B cell (primary cell): ENCODE results near the gene GGCX. TPM values are rescaled to one million over a fixed set of nuclear protein-coding genes. Genes with fewer than 3 reads are reported as not detected.
A peak's percentile ranks its signal among the peaks of the same experiment; 100 is the strongest.

Experiments used
- ATAC-seq: fragments of 200-7000 bp; cut with Tn5 transposase; one replicate; pipeline ENCODE4 v1.10.0; 2021; ENCODE audit warnings: low read depth, mild to moderate bottlenecking, moderate number of reproducible peaks, moderate library complexity
- CTCF ChIA-PET: fragments of 350-600 bp; sonication (Branson Sonifier 250); formaldehyde crosslinking; loops from one replicate; lab custom pipeline; 2021; ENCODE audit warnings: antibody characterized with exemption, inconsistent platforms; lab: Charles Lee
- POLR2A ChIA-PET: fragments of 350-600 bp; sonication (Branson Sonifier 250); formaldehyde crosslinking; loops from one replicate; lab custom pipeline; 2021; ENCODE audit warnings: antibody characterized with exemption; lab: Charles Lee
- DNase-seq: peaks from one replicate; pipeline ENCODE4 v3.0.0; 2013
- H2AFZ ChIP-seq: 2 replicates; pipeline ENCODE4 v1.6.1; 2012; ENCODE audit warnings: mild to moderate bottlenecking, low read depth, low read length; ENCODE audit not compliant: insufficient read depth, poor library complexity, severe bottlenecking
- H3K27ac ChIP-seq, 2 donors: 1 replicate in 1 of 2; 2 replicates in 1 of 2; pipeline ENCODE4 v1.5.1; 2012 to 2013; ENCODE audit warnings: low read length in 2 of 2, mild to moderate bottlenecking in 2 of 2, moderate library complexity in 1 of 2
- H3K27me3 ChIP-seq, 4 experiments: fragments of 200-600 bp in 1 of 4; sonication (generic) in 1 of 4; replicated peaks in 1 of 4; 1 replicate in 2 of 4; 2 replicates in 2 of 4; pipeline versions ENCODE4 v1.6.1 to v1.7.0; 2013 to 2016; ENCODE audit warnings: low read length in 3 of 4, mild to moderate bottlenecking in 2 of 4, mixed read lengths in 1 of 4, moderate library complexity in 1 of 4; ENCODE audit not compliant: insufficient read depth in 4 of 4, control insufficient read depth in 3 of 4; ENCODE audit errors: control extremely low read depth in 1 of 4
- H3K36me3 ChIP-seq, 2 experiments: replicated peaks in 1 of 2; 1 replicate in 1 of 2; 2 replicates in 1 of 2; pipeline versions ENCODE4 v1.6.1 to v1.7.1; 2013; ENCODE audit warnings: low read length in 1 of 2; ENCODE audit not compliant: insufficient read depth in 2 of 2, control insufficient read depth in 1 of 2; ENCODE audit errors: control extremely low read depth in 1 of 2, extremely low read depth in 1 of 2
- H3K4me1 ChIP-seq, 2 donors: fragments of 200-600 bp in 1 of 2; sonication (generic) in 1 of 2; 1 replicate in 1 of 2; 2 replicates in 1 of 2; pipeline versions ENCODE4 v1.5.1 to v1.6.1; 2013 to 2017; ENCODE audit warnings: low read length in 2 of 2; ENCODE audit not compliant: control insufficient read depth in 2 of 2, insufficient read depth in 2 of 2
- H3K4me2 ChIP-seq: replicated peaks from 2 replicates; pipeline ENCODE3; 2012; ENCODE audit warnings: mild to moderate bottlenecking, low read depth, low read length; ENCODE audit not compliant: poor library complexity, severe bottlenecking
- H3K4me3 ChIP-seq, 5 experiments: fragments of 200-600 bp in 1 of 5; sonication (generic) in 1 of 5; 1 replicate in 3 of 5; 2 replicates in 2 of 5; pipeline versions ENCODE4 v1.5.1 to v1.7.0; 2011 to 2016; ENCODE audit warnings: low read length in 4 of 5, mild to moderate bottlenecking in 4 of 5, low read depth in 2 of 5, control low read depth in 1 of 5, moderate library complexity in 1 of 5; ENCODE audit not compliant: insufficient read depth in 1 of 5; ENCODE audit errors: control extremely low read depth in 1 of 5, extremely low read depth in 1 of 5
- H3K79me2 ChIP-seq: fragments of 200-600 bp; sonication (generic); one replicate; pipeline ENCODE4 v1.6.0; 2016; ENCODE audit warnings: low read length; ENCODE audit not compliant: control insufficient read depth, insufficient read depth
- H3K9ac ChIP-seq: fragments of 200-600 bp; sonication (generic); 2 replicates; pipeline ENCODE4 v1.6.1; 2017; ENCODE audit warnings: mild to moderate bottlenecking, low read length, moderate library complexity
- H3K9me3 ChIP-seq, 3 donors: one replicate each; pipeline versions ENCODE4 v1.6.1 to v1.7.1; 2013; ENCODE audit warnings: low read length in 2 of 3; ENCODE audit not compliant: control insufficient read depth in 2 of 3, insufficient read depth in 1 of 3; ENCODE audit errors: control extremely low read depth in 1 of 3
- H4K20me1 ChIP-seq: 2 replicates; pipeline ENCODE4 v1.6.0; 2012; ENCODE audit warnings: mild to moderate bottlenecking, low read length; ENCODE audit not compliant: insufficient read depth, control insufficient read depth, poor library complexity, severe bottlenecking
- H3K27ac Mint-ChIP-seq: one replicate; pipeline ENCODE4 v1.8.0; 2021; ENCODE audit warnings: mixed read lengths
- H3K27me3 Mint-ChIP-seq: one replicate; pipeline ENCODE4 v1.8.0; 2021; ENCODE audit warnings: mixed read lengths
- H3K4me1 Mint-ChIP-seq: one replicate; pipeline ENCODE4 v1.8.0; 2021; ENCODE audit warnings: mixed read lengths
- H3K4me3 Mint-ChIP-seq: one replicate; pipeline ENCODE4 v1.8.0; 2021; ENCODE audit warnings: mixed read lengths
- H3K9me3 Mint-ChIP-seq: one replicate; pipeline ENCODE4 v1.8.0; 2022; ENCODE audit warnings: mixed read lengths; ENCODE audit not compliant: insufficient read depth
- EZH2 ChIP-seq: IDR thresholded peaks from 2 replicates; pipeline ENCODE4 v1.6.1; 2012; ENCODE audit warnings: borderline replicate concordance, low read depth, mild to moderate bottlenecking, moderate library complexity, low read length; ENCODE audit not compliant: insufficient read depth, poor library complexity, severe bottlenecking
- WGBS: methylation state at CpG from one replicate; pipeline ENCODE4 v1.1.5; 2013; ENCODE audit warnings: missing lambda C conversion rate; ENCODE audit not compliant: insufficient coverage; 5-methylcytosine and 5-hydroxymethylcytosine counted together
- intact Hi-C: fragments of 100-400 bp; cut with micrococcal nuclease; formaldehyde crosslinking; loops from one replicate; pipeline ENCODE4 v1.10.0; 2022
- polyA plus RNA-seq: library from polyadenylated mRNA; depleted of rRNA; stranded (reverse); fragments of >200 nt; gene quantifications from 2 replicates; pipeline ENCODE4 v1.2.3, GENCODE V29; 2012
- total RNA-seq, 2 donors: library from RNA; stranded (reverse); fragments of 120-200 nt in 1 of 2; gene quantifications; 1 replicate in 1 of 2; 2 replicates in 1 of 2; pipeline versions ENCODE4 v1.2.3 to v1.2.4, GENCODE V29; 2013 to 2022
- TF ChIP-seq, protein P1 (sequence below): fragments of 200-600 bp; IDR thresholded peaks from one replicate; pipeline ENCODE4 v1.8.0; 2022; ENCODE audit warnings: antibody characterized with exemption, mild to moderate bottlenecking

Gene GGCX
- total and polyA plus RNA-seq, 2 donors (not counting 1 experiment from before 2014, with no cell fraction given) = 23.5 to 36.8 TPM

DNA sequence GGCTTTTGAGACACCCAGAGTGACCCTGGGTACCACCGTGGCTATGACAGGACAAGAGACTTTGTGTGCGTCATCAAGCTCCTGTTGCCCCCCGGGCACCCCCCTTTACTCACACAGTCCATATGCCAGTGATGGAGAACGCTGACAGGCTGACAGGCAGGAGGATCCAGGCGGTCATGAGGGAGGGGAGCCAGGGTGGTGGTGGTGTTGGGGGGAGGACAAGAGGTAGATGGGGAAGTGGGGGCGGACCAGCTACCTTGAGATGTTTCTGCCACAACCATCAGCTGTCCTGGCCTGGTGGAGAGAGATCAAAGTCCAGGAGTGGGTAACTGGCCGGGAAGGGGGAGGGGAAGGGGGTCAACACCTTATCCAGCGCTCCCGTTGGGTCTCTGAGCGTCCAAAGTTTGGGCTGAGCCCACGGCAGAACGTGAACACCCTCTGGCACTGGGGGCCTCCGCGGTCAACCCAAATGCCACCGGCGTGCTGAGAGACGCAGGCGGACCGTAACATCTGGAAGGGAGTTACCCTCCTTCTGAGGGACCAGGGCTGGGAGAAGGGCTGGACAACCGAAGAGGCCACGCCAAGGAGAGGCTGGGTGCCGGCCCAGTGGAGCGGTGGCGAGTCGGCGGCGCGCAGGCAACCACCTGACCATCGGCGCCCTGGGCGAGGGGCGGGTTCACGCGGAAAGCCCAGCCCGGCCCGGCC, 40.6 kb upstream of the GGCX start:
- WGBS = 8% methylated on average over 34 of the region's 36 CpGs
- H3K9me3 ChIP-seq = no peaks in the 10 kb centered on the region
- H3K27me3 Mint-ChIP-seq = no peaks in the 10 kb centered on the region
- H3K4me2 ChIP-seq = peak overlapping the region; percentile 80
- ATAC-seq = peak; percentile 34
- peak overlapping the region; percentile 27 to 92 (median 74) for H3K4me3 ChIP-seq
- peaks cover 30% of the 10 kb centered on the region for H3K4me1 Mint-ChIP-seq
- H3K27ac Mint-ChIP-seq = peak overlapping the region; percentile 89
- H3K4me3 Mint-ChIP-seq = peak overlapping the region; percentile 90
- H3K79me2 ChIP-seq = peaks cover 23% of the 10 kb centered on the region
- CTCF ChIA-PET = interaction anchor here (1.1 to 1.7 kb wide), 4 partner anchors 10 to 58 kb away, joined by 3 to 4 read pairs (median 3); no protein-coding TSS in a partner anchor
- peaks cover 17% of the 10 kb centered on the region for H4K20me1 ChIP-seq
- H3K36me3 ChIP-seq = peaks cover 0 to 27% of the 10 kb centered on the region in 2 experiments
- POLR2A ChIA-PET = interaction anchor here (0.6 to 1.9 kb wide), 6 partner anchors 10 to 184 kb away, joined by 3 to 11 read pairs (median 5); partner anchors contain the start of genes C2orf68, GGCX, MAT2A and SH2D6
- TF ChIP-seq EZH2 = no peak
- TF ChIP-seq, protein P1, sequence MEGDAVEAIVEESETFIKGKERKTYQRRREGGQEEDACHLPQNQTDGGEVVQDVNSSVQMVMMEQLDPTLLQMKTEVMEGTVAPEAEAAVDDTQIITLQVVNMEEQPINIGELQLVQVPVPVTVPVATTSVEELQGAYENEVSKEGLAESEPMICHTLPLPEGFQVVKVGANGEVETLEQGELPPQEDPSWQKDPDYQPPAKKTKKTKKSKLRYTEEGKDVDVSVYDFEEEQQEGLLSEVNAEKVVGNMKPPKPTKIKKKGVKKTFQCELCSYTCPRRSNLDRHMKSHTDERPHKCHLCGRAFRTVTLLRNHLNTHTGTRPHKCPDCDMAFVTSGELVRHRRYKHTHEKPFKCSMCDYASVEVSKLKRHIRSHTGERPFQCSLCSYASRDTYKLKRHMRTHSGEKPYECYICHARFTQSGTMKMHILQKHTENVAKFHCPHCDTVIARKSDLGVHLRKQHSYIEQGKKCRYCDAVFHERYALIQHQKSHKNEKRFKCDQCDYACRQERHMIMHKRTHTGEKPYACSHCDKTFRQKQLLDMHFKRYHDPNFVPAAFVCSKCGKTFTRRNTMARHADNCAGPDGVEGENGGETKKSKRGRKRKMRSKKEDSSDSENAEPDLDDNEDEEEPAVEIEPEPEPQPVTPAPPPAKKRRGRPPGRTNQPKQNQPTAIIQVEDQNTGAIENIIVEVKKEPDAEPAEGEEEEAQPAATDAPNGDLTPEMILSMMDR = no peak
- no peak for DNase-seq
- H2AFZ ChIP-seq = peak overlapping the region; percentile 84
- H3K27me3 ChIP-seq = no peaks in the 10 kb centered on the region
- H3K4me1 ChIP-seq = peaks cover 17 to 27% of the 10 kb centered on the region in 2 donors
- H3K9ac ChIP-seq = peak overlapping the region; percentile 71
- peak overlapping the region in 1 of 2 donors; percentile 74 for H3K27ac ChIP-seq
- H3K9me3 Mint-ChIP-seq = no peaks in the 10 kb centered on the region
- intact Hi-C loops = loop anchor here (1.0 to 5.0 kb wide), 7 partner anchors 10 to 210 kb away; partner anchors contain the start of genes C2orf68, GGCX, MAT2A and USP39
